ENCODE measurements around the gene SMPX.

SMPX gene

DNA sequence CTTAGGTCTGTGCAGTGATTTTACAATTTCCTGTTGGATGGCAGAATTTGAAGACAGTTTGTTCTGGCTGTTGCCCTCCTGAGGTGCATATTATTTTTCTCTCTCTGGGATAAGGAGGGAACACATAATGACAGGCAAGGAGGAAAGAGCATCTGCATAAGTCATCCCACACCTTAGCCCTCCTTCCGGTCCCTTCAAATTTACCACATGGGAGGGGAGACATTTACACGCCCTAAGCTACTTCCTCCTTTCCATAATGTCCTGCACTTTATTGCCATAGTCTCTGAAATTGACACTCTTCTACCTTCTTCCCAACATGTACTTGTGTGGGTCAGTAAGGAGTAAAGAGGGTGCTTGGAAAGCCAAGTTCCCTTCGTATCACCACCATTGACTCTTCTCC is 13.9 kb downstream of the SMPX start:
- no peak for DNase-seq (ENCODE audit: low spot score)

DNA sequence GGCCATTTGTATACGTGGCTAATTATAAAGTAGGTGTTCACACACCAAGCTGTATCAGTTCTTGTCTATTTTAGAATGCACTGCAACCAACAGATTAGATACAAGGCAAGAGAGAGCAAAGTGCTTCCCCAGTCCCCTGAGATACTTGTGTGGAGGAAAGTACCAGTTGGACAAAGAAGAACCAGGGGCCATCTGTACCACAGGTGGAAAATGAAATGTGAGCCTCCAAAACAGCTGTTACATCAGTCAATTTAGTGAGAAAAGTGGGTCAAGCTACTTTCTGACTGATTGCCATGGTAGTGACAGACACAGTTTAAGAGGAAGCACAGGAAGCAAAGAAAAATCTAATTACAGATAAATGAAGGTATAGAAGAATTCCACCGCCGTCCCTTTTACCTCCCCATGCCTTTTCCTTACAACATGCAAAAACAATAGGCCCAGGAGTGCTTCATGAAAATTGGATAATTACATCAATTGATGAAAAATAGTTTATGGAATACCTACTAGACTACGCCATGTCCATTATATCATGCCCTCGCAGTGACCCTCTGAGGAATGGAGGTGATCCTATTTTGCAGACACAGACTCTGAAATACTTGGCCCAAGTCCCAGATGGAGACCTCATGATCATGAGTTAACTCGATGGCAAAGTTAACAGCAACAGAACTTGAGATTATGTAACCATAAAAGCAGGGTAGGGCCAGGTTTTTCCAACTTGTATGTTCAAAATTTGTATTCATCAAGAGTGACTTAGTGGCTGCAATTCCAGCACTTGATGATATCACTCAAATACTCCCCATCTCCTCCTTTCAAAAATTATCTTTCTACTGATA is 15.8 kb downstream of the SMPX start:
- no peak for DNase-seq (ENCODE audit: low spot score)

DNA sequence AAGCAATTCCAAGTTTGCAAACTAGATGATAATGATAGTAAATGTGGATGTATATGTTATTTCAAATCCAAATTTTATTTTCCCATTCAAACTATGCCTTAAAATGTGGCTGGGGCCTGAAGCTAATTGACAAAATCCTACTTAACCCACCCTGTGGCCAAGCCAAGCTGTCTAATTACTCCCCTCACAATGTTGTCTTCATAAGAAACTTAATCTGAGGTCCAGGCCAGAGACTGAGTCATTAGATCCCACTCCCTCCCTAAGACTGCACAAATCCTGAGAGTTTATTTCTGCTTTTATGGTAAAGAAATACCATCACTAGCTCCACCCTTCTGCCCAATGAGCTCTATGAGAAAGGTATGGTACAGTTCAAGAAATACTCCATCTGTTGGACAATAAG is 16.6 kb downstream of the SMPX start:
- no peak for DNase-seq (ENCODE audit: low spot score)

DNA sequence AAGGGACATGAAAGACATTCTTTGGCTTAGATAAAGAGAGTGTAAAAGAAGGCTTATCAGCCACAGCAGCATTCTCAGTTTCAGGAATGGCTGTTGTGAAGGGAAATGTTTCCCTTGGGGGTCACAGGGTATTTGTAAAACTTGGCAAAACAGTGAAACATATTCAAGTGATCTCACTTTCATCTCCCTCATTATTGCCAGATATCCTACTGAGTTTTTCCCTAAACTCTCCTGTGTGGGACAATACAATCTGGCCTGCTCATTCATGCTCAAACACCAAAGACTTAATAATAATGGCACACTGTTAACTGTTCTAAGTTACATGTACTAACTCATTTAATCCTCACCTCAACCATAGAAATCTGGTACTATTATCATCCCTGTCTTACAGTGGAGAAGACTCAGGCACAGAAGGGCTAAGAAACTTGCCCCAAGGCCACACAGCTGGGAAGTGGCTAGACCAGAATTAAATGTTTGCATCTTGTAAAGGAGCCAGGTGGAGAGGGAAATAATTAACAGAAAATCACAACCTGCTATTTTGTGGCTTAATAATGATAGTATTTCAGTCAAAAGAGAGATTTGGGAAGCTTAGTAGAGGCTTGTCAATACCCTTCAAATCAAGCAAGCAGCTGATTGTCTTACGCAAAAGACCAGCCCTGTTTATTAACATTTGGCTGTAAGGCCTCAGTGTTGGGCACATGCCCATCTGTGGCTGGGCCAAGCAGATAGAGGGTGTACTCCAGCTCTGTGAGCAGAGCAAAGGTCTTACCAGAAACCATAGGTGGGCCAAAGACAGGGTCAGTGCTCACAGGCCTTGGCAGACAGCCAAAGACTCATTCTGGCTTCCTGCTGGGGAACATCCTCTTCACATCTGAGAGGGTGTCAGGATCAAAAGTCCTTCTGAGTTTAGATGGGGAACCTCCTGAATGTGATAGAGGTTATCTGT is 17.3 kb downstream of the SMPX start:
- DNase-seq (ENCODE audit: low spot score), result no peak

DNA sequence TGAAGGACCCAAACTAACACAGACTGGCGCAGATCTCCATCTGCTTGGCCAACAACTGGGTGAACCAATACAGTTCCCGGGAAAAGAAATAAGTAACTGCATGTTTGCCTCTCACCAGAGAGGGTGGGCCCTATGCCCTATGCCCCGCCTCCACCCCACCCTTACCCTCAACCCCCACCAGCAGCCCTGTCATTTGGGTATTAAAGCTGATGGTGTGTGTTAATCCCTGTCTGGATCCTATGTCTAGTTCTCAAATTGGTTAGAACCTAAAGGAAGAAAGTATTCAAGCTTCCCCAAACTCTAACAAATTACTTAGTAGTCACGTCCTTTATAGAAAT is 19.0 kb downstream of the SMPX start:
- DNase-seq (ENCODE audit: low spot score), result no peak

DNA sequence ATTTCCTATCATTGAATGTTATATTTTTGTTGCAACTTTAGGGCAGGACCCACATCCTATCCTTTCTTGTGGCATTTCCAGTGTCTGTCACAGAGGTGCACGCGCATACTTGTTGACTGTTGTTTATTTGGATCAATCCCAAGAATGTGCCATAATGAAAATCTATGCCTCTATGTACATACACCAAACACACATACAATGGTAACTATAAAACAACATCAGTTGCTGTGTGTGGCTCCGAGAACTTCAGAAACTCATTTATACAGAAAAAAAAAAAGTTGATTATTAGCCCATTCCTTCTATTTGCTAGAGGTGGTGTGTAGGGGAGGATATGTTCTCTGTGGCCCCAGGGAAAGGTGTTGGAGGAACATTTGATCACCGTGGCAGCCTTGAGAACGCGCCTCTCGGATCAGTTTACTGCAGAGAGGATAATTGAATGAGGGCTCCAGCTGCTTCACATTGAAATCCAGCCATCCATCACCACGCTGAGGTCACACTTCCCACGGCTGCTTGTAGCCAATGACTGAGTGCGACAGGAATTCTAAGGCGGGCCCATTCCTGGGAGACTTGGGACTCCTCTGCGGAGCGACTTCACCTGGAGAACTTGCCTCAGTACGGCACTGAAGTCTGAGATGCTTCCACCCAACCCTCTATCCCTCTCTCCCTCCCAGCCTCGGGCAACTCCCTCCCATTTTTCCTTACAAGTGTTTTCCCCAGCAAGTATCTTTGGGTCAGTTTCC is 19.5 kb downstream of the SMPX start:
- no peak for DNase-seq (ENCODE audit: low spot score)

DNA sequence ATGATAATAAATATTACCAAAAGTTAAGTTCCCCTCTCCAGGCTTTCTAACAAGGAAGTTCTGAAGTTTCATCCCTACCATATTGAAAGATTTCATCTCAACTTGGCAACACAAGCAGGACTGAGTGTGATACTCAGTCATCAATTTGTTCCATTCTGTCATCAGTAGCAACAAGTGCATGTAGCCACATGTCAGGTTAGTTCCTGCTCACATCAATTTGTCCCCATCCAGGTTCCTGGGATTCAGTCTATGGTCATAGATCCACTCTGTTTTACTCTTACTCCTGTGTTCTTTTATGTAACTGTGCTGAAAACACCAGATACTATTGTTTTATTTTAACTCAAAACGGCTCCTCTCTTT is 22.2 kb downstream of the SMPX start:
- no peak for DNase-seq (ENCODE audit: low spot score)

DNA sequence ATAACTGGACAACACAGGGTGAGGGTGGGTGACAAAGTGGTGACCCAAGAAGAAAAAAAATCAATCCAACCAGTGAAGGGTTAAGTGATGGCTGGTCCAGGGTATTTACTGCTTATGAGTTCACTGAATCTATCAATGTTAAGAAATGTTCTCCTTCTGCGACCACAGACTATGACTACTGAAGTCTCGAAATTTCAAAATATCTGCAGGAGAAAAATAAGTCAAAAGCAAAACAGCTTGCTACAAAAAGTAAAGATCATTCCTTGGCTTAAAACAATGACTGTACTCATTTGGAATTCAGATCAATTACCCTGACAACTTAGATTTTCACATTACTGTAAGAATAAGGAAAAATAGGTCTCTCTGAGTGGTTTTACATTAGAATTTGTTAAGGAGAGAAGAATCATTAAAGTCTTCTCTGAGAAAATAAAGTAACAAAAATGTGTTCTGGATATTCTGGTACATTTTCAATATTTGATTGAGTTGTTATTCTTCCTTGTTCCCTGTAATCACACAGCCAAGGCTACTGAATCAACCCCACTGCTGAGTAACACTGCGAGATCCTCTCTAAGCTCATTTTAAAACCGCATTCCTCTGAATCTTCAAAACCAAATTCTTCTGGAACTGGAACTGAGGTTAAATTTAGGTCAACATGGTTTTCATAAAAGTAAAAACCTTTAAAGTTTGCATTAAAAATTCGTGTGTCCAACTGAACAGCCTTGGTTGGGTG is 22.7 kb downstream of the SMPX start:
- no peak for DNase-seq (ENCODE audit: low spot score)

DNA sequence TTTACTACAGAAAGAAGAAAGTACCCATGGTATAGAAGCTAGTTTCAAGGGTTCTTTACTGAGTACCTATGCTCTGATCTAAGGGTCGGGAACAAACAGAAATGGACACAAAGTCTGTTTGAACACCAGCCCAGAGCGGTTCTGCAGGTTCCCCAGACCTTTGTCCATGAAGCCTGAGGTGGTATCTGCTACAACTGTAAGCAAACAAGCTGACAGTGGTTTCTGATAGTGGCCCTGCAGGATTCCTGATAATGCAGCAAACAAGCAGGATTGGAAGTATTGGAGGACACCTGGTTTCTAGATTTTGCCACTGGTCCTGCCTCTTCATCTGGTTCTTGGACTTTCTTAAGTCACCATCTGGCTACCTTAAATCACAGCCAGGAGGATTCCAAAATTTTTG is 23.7 kb downstream of the SMPX start:
- no peak for DNase-seq (ENCODE audit: low spot score)

DNA sequence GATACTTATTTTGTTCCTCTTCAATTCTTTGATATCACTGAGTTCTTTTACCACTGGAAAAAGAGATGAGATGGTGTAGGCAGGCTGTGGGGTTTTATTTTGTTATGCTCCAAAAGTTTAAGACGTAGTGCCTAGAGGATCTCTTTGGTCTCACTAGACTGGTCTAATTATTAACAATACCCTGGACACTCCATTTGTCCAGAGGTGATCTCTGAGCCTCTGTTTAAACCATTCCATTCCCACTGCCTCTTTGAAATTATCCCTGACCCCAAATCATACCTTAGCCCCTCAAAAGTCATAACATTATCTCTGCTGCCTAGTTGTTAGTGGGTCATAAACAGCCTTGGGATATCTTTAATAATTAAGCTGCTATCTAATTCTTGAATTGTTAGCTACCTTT is 24.2 kb downstream of the SMPX start:
- no peak for DNase-seq (ENCODE audit: low spot score)

DNA sequence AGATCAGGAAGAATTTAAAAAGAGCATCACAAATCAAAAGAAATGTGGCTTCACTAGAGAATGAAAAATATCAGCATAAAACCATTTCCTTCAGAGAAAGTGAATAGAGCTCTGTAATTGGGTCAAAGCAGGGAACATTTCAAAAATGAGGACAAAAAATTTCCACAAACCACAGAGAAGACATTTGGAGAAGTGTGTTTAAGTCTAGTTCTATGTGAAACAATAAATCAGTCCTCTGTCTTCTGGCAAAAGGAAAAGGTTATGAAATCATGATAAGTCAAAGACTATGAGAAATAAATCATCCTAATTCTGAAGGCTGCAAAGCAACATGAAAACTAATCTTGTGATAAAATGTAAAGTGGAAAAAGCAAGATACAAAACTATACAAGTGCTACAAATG is 27.9 kb downstream of the SMPX start:
- DNase-seq (ENCODE audit: low spot score), result no peak

DNA sequence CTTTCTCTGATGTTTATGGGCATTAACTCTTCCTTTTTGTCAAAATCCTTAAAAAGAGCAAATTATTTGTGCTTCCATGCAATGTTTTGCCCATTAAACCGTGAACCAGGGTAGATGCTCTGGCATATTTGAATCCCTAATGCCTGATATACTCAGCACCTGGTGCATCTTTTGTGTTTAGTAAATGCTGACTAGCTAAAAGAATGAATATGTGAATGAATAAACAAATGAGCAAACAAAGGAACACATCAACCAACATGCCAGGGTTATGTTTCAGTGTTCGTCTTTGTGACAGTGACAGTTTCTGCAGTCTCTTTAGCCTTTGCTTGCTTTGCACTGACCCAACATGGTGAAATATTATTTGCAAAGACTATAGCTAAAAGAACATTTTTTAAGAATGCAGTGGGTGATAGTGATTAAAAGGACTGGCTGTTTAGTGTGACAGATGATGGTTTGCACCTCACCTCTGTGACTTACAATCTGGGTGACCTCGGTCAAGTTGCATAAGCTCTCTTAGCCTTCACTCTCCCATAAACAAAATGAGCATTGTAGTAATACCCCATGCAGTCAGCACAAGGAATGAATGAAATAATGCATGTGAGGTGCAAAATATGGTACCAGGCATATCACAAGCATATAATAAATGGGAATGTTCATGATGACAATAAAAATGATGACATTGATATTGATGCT is 29.5 kb downstream of the SMPX start:
- no peak for DNase-seq (ENCODE audit: low spot score)

DNA sequence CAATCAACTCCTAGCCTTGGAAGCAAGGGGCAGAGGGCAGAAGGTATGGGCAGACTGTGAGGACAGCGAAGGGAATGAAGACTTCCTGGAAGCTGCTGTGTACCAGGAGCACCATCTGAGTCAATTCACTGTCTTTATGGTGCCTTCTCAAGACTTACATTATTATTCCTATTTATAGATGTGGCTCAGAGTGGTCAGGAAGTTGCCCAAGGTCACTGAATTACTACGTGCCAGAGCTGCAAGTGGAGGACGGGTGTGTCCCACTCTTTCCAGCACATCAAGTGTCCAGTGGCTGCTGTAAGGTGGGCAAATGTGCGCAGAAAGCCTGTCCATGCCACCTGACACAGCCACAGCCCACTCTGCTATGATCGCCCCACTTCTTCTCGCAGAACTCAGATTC is 32.0 kb downstream of the SMPX start:
- DNase-seq (ENCODE audit: low spot score), result no peak

DNA sequence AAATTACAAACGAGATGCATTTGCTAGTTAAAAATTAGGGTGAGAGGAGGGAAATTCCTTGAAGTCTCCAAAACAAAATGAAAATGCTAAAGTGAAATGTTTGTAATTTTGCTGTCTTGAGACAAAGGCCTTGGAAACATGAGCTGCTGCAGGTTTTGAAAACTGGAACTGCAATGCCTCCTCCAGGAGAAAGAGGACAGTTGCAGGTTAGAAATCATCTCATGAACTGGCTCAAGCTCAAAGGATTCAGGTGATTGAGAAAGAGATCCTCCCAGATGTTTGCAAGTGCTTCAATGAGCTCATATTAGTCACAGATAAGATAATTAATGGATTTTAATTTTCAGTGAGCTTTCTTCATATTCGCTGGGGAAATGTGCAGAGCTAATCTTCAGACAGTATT is 32.4 kb downstream of the SMPX start:
- DNase-seq (ENCODE audit: low spot score), result no peak

DNA sequence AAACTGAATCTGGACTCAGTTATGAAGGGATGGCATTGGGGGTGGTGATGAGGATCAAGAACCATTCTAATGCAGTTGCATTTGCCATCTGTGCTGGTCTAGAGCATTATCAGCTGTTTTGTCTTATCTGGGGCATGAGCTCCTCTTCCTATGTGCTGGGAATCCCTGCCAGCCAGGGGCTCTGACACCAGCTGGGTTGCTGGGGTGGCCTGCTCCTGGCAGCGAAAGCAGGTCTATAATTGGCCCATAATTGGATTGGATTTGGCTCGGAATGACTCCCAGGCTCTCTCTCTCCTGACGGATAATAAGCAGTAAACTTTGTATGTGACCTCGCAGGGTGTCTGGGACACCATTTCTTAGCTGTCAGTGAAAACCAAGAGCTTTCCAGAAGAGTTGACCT is 34.1 kb downstream of the SMPX start:
- DNase-seq (ENCODE audit: low spot score), result no peak

DNA sequence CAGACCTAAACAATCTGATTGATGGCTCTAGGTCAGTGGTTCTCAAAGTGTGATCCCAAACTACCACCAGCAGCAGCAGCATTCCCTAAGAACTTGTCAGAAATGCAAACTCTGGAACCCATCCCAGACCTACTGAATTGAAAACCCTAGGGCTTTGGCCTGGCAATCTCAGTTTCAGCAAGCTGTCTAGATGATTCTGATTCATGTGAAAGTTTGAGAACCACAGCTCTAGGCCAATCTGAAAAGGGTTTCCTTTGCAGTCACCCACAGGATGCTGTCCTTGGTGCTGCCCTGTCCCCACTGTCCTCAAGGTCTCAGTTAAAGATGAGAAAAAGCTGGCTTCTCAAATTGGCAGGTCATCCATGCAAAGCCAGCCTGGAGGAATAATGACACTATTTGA is 34.8 kb downstream of the SMPX start:
- DNase-seq (ENCODE audit: low spot score), result no peak

DNA sequence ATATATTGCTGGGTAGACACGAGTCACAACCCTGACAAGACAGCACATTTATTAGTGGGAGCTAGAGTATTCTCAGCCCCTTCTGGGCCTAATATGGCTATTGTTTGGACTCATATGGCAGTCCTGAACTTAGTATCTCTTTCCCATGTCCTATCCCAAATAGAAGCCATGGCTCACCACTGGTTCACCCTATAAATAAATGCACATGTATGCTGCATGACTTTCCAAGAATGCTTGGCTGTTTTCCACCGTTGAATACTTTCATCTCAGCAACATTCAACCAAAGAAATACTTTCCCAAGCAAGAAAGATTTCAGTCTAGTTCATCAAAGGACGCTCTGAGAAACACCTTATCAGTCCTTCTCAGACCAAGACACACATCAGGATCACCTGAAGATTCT is 36.7 kb downstream of the SMPX start:
- no peak for DNase-seq (ENCODE audit: low spot score)

DNA sequence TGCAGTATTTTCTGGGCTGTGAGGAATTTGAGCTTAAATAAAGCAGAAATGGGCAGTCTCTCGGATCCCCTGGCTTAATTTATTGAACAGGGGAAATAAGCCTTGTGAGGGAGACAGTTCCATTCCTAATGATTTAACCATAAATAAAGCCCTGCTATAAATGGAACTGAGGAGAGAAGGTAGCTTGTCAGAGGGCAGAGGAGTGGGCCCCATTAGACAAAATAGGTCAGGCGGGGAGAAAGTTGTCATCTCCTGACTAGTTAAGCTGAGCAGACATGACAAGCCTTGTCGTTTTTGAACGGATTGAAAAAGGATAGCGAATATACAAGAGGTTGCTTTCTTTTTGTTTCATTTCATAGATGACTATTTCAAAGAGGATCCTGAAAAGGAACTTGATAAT is 39.3 kb downstream of the SMPX start:
- DNase-seq (ENCODE audit: low spot score), result no peak

DNA sequence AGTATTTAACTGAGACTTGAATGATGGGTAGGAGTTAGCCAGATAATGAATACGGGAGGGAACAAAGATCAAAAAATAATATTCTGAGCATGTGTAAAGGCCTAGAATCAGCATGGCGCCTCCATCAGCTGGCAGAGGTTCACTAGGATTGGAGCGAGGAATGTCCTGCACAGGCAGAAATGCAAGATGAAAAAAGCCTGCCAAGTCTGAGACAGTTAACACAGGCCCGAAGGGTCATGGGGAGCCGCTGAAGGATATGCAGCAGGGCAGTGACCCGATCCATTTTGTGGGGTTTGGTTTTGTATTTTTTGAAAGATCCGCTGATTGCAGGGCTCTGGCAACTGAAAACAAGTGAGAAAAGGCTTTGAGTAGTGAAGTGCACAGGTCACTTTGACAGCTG is 40.1 kb downstream of the SMPX start:
- no peak for DNase-seq (ENCODE audit: low spot score)

DNA sequence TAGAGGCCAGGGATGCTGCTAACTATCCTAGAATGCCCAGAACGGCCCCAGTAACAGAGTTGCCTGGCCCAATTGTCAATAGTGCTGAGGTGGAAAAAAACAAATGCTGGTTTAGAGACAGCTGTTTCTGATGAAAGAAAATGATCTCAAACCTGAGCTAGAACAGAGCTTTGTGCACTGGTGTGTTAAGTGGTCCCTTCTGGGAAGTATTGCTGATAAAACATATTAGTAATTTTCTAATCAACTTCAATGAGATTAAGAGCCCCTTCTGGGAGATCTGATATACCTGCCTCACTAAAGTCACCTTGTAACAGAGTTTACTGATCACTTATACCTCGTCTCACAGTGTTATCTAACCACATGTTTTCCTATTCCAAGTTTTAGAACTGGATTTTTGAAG is 42.1 kb downstream of the SMPX start:
- no peak for DNase-seq (ENCODE audit: low spot score)

DNA sequence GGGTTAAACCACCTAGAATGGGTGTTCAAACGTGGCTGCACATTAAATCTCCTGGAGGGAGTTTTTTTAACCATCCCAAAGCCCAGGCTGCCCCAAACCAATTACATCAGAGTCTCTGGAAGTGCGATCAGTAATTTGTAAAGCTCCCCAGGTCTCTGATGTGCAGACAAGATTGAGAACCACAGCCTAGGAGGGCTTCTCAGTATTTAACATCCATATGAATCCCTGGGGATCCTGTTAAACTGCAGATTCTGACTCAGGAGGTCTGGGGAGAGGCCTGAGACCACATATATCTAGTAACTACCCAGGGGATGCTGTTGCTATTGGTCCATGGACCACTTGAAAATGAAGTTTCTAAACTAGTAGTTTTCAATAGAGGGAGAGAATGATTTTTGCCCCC is 42.6 kb downstream of the SMPX start:
- DNase-seq (ENCODE audit: low spot score), result no peak

DNA sequence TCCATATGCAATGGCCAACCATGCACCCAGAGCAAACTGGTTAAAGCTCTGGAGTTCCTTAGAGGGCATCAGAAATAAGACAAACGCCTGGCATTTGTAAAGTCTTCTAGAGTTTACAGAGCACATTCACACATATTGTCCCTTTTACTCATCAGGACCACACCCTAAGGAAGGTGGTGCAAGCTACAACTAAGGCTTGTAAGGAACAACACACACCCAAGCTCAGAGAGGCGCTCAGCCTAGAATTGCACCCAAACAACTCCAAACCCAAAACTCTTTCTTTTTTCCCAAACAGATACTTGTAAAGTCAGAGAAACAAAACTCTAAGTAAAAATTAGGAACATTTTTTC is 46.1 kb downstream of the SMPX start:
- DNase-seq (ENCODE audit: low spot score), result no peak

All from activated CD4-positive, alpha-beta T cell treated with anti-CD3 and anti-CD28 coated beads, Interleukin-2, Interleukin-4, amounts not matched to agents 100 ng/mL and 50 ng/mL, durations not matched to agents 16 hours and 8 hours (primary cell).